HL-60 (cell line): ENCODE data around the gene MYBPHL.
"Not testable (repeated sequence)": the region's sequence is repeated elsewhere in the genome, so short reads cannot be mapped to it uniquely, and the experiment has no call there.

ENCODE experiments used
- POLR2AphosphoS5 ChIP-seq: IDR thresholded peaks from 2 replicates; pipeline ENCODE4 v1.6.1; 2012; ENCODE audit warnings: low read depth
- TF ChIP-seq, protein P1 (sequence below): IDR thresholded peaks from one replicate; pipeline ENCODE4 v1.5.1; 2011; ENCODE audit warnings: low read length, control low read depth, inconsistent platforms; ENCODE audit not compliant: insufficient read depth

DNA sequence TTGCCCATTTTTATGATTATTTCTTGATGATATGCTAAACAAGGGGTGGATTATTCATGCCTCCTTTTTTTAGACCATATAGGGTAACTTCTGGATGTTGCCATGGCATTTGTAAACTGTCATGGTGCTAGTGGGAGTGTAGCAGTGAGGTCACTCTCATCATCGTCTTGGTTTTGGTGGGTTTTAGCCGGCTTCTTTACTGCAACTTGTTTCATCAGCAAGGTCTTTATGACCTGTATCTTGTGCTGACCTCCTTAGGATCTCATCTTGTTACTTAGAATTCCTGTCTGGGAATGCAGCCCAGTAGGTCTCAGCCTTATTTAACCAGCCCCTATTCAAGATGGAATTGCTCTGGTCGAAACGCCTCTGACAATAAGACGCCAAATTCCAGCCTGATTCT is 20.0 kb downstream of the MYBPHL start:
- TF ChIP-seq POLR2AphosphoS5 = not testable (repeated sequence)
- TF ChIP-seq, protein P1, sequence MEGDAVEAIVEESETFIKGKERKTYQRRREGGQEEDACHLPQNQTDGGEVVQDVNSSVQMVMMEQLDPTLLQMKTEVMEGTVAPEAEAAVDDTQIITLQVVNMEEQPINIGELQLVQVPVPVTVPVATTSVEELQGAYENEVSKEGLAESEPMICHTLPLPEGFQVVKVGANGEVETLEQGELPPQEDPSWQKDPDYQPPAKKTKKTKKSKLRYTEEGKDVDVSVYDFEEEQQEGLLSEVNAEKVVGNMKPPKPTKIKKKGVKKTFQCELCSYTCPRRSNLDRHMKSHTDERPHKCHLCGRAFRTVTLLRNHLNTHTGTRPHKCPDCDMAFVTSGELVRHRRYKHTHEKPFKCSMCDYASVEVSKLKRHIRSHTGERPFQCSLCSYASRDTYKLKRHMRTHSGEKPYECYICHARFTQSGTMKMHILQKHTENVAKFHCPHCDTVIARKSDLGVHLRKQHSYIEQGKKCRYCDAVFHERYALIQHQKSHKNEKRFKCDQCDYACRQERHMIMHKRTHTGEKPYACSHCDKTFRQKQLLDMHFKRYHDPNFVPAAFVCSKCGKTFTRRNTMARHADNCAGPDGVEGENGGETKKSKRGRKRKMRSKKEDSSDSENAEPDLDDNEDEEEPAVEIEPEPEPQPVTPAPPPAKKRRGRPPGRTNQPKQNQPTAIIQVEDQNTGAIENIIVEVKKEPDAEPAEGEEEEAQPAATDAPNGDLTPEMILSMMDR = not testable (repeated sequence)
